Vagina (tissue), 2 donors: ENCODE data around the gene P3H2. TPM values are rescaled to one million over a fixed set of nuclear protein-coding genes. Genes with fewer than 3 reads are reported as not detected.
A peak's percentile ranks its signal among the peaks of the same experiment; 100 is the strongest.

Source experiments
- DNase-seq, 2 donors: peaks; one replicate each; pipeline ENCODE4 v3.0.0-alpha.2; 2017; ENCODE audit errors: extremely low spot score in 2 of 2
- H3K27ac ChIP-seq: fragments of 200-600 bp; sonication (generic); one replicate; pipeline ENCODE4 v1.5.1; 2019
- H3K27me3 ChIP-seq: fragments of 200-600 bp; sonication (generic); one replicate; pipeline ENCODE4 v1.5.1; 2019
- H3K36me3 ChIP-seq, 2 donors: fragments of 200-600 bp; sonication (generic); one replicate each; pipeline ENCODE4 v1.5.1; 2017 to 2019
- H3K4me1 ChIP-seq: fragments of 200-600 bp; sonication (generic); one replicate; pipeline ENCODE4 v1.5.1; 2019
- H3K4me3 ChIP-seq, 2 donors: fragments of 200-600 bp; sonication (generic); 1 replicate in 1 of 2; 2 replicates in 1 of 2; pipeline ENCODE4 v1.5.1; 2016 to 2019
- H3K9me3 ChIP-seq: fragments of 200-600 bp; sonication (generic); one replicate; pipeline ENCODE4 v1.5.1; 2019
- CTCF ChIP-seq, 3 experiments: fragments of 450-650 bp in 2 of 3; fragments of 200-600 bp in 1 of 3; sonication (generic) in 1 of 3; IDR thresholded peaks; one replicate each; pipeline ENCODE4 v1.5.1; 2017 to 2019; ENCODE audit warnings: antibody characterized with exemption in 3 of 3, mild to moderate bottlenecking in 2 of 3, moderate library complexity in 2 of 3
- POLR2A ChIP-seq, 2 donors: fragments of 450-650 bp; IDR thresholded peaks; one replicate each; pipeline ENCODE4 v1.6.1; 2017; ENCODE audit warnings: antibody characterized with exemption in 2 of 2, mild to moderate bottlenecking in 2 of 2, moderate library complexity in 2 of 2
- POLR2AphosphoS5 ChIP-seq, 2 donors: sonication (generic); formaldehyde crosslinking; IDR thresholded peaks; one replicate each; pipeline ENCODE4 v1.9.0; 2017; ENCODE audit warnings: antibody characterized with exemption in 2 of 2, mild to moderate bottlenecking in 2 of 2, low read depth in 1 of 2; ENCODE audit not compliant: insufficient read depth in 1 of 2
- intact Hi-C: fragments of 100-400 bp; cut with DNase I; formaldehyde crosslinking; loops from one replicate; pipeline ENCODE4 v1.15.1; 2023
- total RNA-seq: library from RNA; depleted of rRNA; stranded (reverse); fragments of >200 nt; gene quantifications from one replicate; pipeline ENCODE4 v1.2.3, GENCODE V29; 2016

The P3H2 gene
- total RNA-seq, 1 donor from 2014 or later = 41.7 TPM

GRCh38 chr3:189937302-189938127 is 183.2 kb downstream of the P3H2 start:
- Histone ChIP-seq H3K4me3 (no peak overlapping the region), H3K36me3 (no peaks in the 10 kb centered on the region), H3K27ac (no peak overlapping the region), H3K4me1 (no peaks in the 10 kb centered on the region), H3K9me3 (no peaks in the 10 kb centered on the region), H3K27me3 (no peaks in the 10 kb centered on the region)
- intact Hi-C loops = no loop called here
- no peak for TF ChIP-seq CTCF (IDR thresholded peaks at IDR 0.05)
- DNase-seq = no peak

- intact Hi-C loops = no loop called here
- peak overlapping the region; percentile 27 for H3K27ac ChIP-seq
- TF ChIP-seq CTCF (IDR thresholded peaks at IDR 0.05) (no peak), POLR2A (IDR thresholded peaks at IDR 0.05) (no peak), POLR2AphosphoS5 (IDR thresholded peaks at IDR 0.05; ENCODE audit: insufficient read depth in 1 of 2, low read depth in 1 of 2) (no peak)
These were observed 184.3 kb downstream of the P3H2 start for GRCh38 chr3:189936201-189936945.

GRCh38 chr3:189927975-189928895 is 192.5 kb downstream of the P3H2 start:
- no peak for DNase-seq
- no peaks in the 10 kb centered on the region for H3K27me3 ChIP-seq
- H3K36me3 ChIP-seq = no peaks in the 10 kb centered on the region
- H3K9me3 ChIP-seq = no peaks in the 10 kb centered on the region
- no peaks in the 10 kb centered on the region for H3K4me1 ChIP-seq
- no peak overlapping the region for H3K27ac ChIP-seq
- no peak overlapping the region for H3K4me3 ChIP-seq
- no peak for TF ChIP-seq POLR2A (IDR thresholded peaks at IDR 0.05)
- TF ChIP-seq CTCF (IDR thresholded peaks at IDR 0.05) = no peak
- peak in 1 of 2 donors; percentile 75 for TF ChIP-seq POLR2AphosphoS5 (IDR thresholded peaks at IDR 0.05; ENCODE audit: insufficient read depth in 1 of 2, low read depth in 1 of 2)
- intact Hi-C loops = no loop called here

More at GRCh38 chr3:189936201-189936945, 184.3 kb downstream of the P3H2 start:
- Histone ChIP-seq H3K36me3 (no peaks in the 10 kb centered on the region), H3K9me3 (no peaks in the 10 kb centered on the region), H3K4me1 (no peaks in the 10 kb centered on the region), H3K27me3 (no peaks in the 10 kb centered on the region), H3K4me3 (no peak overlapping the region)
- DNase-seq = no peak

GRCh38 chr3:189921770-189922169 is 198.9 kb downstream of the P3H2 start:
- DNase-seq = no peak
- no peaks in the 10 kb centered on the region for H3K27me3 ChIP-seq
- H3K4me1 ChIP-seq = no peaks in the 10 kb centered on the region
- intact Hi-C loops = no loop called here
- no peak overlapping the region for H3K4me3 ChIP-seq
- TF ChIP-seq POLR2A (IDR thresholded peaks at IDR 0.05) (no peak), CTCF (IDR thresholded peaks at IDR 0.05) (no peak), POLR2AphosphoS5 (IDR thresholded peaks at IDR 0.05; ENCODE audit: insufficient read depth in 1 of 2, low read depth in 1 of 2) (no peak)
- no peak overlapping the region for H3K27ac ChIP-seq
- no peaks in the 10 kb centered on the region for H3K9me3 ChIP-seq
- no peaks in the 10 kb centered on the region for H3K36me3 ChIP-seq
